ENCODE measurements around the gene DUSP15. TPM values are rescaled to one million over a fixed set of nuclear protein-coding genes. Genes with fewer than 3 reads are reported as not detected.
A peak's percentile ranks its signal among the peaks of the same experiment; 100 is the strongest.

The DUSP15 gene
- total RNA-seq, 2 donors from 2014 or later = 2.9 to 3.6 TPM

DNA sequence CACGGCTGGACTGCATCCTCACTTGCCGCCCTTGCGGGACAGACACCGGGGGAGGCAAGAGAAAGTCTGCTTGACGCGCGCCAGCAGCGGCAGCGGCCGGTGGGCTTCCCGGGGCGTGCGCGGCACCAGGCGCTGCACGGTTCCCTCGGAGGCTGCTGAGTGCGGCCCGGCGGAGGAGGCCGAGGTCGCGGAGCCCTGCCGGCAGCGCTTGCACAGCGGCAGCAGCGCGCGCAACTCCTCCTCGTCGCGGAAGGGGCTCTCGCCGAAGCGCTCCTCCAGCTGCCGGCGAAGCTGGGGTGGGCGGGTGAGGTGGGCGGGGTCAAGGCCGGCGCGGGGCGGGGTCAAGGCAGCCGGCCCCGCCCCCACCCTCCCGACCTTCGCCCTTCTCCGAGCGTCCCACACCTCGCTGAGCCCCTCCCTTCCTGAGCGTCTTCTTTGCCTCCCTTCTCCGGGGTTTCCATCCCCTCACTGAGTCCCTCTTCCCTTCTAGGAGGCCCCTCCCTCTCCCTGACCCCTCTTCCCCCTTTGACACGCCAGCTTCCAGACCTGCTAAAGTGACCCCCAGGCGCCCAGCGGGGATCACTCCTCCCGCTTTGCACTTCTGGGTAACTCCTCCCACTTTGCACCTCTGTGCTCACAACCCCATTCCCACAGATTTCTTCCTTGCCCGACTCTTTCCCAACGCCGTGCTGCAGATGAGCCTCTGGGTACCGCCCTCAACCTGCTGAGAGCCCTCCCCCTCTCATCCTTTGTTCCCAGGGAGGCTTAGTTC lies 8.8 kb downstream of the DUSP15 start:
- ATAC-seq (peak; percentile 77), DNase-seq (peak; percentile 47 to 63 (median 54))
- Histone ChIP-seq H3K4me1 (peaks cover 19% of the 10 kb centered on the region), H3K27me3 (no peaks in the 10 kb centered on the region), H3K9me3 (no peaks in the 10 kb centered on the region), H3K4me3 (peak overlapping the region; percentile 4 to 32), H3K27ac (no peak overlapping the region), H3K36me3 (replicated peaks in 1 of 2; ENCODE audit: insufficient read depth in 1 of 2, low read depth in 2 of 2) (no peaks in the 10 kb centered on the region)
- TF ChIP-seq, protein P1, sequence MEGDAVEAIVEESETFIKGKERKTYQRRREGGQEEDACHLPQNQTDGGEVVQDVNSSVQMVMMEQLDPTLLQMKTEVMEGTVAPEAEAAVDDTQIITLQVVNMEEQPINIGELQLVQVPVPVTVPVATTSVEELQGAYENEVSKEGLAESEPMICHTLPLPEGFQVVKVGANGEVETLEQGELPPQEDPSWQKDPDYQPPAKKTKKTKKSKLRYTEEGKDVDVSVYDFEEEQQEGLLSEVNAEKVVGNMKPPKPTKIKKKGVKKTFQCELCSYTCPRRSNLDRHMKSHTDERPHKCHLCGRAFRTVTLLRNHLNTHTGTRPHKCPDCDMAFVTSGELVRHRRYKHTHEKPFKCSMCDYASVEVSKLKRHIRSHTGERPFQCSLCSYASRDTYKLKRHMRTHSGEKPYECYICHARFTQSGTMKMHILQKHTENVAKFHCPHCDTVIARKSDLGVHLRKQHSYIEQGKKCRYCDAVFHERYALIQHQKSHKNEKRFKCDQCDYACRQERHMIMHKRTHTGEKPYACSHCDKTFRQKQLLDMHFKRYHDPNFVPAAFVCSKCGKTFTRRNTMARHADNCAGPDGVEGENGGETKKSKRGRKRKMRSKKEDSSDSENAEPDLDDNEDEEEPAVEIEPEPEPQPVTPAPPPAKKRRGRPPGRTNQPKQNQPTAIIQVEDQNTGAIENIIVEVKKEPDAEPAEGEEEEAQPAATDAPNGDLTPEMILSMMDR (IDR thresholded peaks at IDR 0.05) = no peak
- no peak for TF ChIP-seq POLR2A (IDR thresholded peaks at IDR 0.05)
- WGBS, 2 donors = 3 to 20% methylated on average over 10 to 48 of the region's 60 CpGs
- intact Hi-C loops (cut with DNase I) = no loop called here

DNA sequence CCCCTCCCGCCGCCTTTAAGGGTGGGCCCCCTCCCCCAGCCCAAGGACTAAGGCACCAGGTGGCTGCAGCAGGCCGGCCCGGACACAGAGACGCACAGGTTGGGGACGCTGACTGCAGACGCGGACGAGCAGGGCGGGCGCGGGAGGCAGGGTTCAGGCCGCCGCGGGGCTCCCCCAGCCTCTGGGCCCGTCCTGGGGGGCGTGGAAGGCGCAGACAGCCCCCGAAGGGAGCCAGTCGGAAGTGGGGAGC lies 9.3 kb downstream of the DUSP15 start:
- no peaks in the 10 kb centered on the region for H3K9me3 ChIP-seq
- peak overlapping the region; percentile 4 to 32 for H3K4me3 ChIP-seq
- peaks cover 19% of the 10 kb centered on the region for H3K4me1 ChIP-seq
- no peak for TF ChIP-seq POLR2A (IDR thresholded peaks at IDR 0.05)
- TF ChIP-seq, protein P1 (IDR thresholded peaks at IDR 0.05) = no peak
- H3K27me3 ChIP-seq = no peaks in the 10 kb centered on the region
- peak in 1 of 4 donors; percentile 36 for DNase-seq
- WGBS, 2 donors = 0% methylated on average over 13 to 18 of the region's 20 CpGs
- no peak overlapping the region for H3K27ac ChIP-seq
- ATAC-seq = peak; percentile 47
- intact Hi-C loops (cut with DNase I) = no loop called here
- no peaks in the 10 kb centered on the region for H3K36me3 ChIP-seq (replicated peaks in 1 of 2; ENCODE audit: insufficient read depth in 1 of 2, low read depth in 2 of 2)

DNA sequence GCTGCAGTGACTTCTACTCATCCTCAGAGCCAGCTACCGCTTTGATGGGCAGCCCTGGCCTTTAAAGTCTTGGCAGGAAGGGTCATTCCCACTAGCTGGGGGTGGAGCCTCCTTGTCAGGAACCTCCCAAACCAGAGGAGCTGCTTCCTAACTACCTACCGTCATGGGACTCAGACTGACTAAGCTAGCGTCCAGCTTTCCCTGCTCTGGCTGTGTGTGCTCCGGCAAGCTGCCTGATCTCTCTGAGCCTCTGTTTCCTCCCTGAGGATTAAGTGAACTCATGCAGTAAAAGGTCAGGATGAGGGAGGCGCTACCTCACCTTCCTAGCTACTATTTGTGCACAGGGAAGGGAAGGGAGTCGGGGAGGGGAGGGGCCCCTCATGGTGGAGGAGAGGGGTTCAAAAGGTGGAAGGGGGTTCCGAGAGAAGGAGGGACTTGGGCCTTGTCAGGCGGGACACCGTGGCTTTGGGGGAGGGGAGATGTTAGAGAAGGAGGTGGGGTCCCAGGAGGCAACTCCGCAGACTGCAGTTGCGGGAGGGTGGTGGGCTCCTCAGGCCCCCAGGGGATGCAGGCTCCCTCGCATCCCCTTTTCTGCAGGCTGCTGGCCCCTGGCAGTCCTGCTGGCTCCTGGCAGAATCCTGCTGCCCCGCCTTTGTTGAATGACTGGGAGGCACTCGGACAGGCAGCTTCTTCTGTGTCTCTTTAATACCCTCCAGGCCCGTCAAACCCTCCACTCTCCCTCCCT lies 9.8 kb downstream of the DUSP15 start:
- ATAC-seq (no peak), DNase-seq (peak; percentile 24 to 58 (median 48))
- intact Hi-C loops (cut with DNase I) = no loop called here
- Histone ChIP-seq H3K36me3 (replicated peaks in 1 of 2; ENCODE audit: insufficient read depth in 1 of 2, low read depth in 2 of 2) (no peaks in the 10 kb centered on the region), H3K27ac (no peak overlapping the region), H3K4me3 (no peak overlapping the region), H3K4me1 (peaks cover 19% of the 10 kb centered on the region), H3K27me3 (no peaks in the 10 kb centered on the region), H3K9me3 (no peaks in the 10 kb centered on the region)
- WGBS, 2 donors = 11 to 12% methylated on average over 11 to 15 of the region's 15 CpGs
- TF ChIP-seq, protein P1 (IDR thresholded peaks at IDR 0.05) = no peak
- no peak for TF ChIP-seq POLR2A (IDR thresholded peaks at IDR 0.05)

DNA sequence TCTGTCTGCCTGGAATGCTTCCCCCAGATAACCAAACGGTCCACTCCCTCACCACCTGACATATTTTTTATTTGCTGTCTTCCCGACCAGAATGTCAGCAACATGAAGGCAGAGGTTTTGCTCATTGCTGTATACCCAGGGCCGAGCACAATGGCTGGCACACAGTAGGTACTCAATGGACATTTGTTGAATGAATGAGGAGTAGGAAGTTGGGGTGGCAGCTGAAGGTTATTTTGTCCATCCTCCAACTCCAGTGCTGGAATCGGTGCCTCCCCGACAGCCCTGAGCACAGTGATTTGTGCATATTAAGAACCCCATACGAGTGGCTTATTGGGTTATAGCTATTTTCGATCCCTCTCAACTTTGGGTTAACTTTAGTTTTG lies 10.3 kb downstream of the DUSP15 start:
- ATAC-seq = no peak
- 42 to 49% methylated on average over 7 of the region's 7 CpGs for WGBS, 2 donors
- H3K27me3 ChIP-seq = no peaks in the 10 kb centered on the region

More for the DNA sequence above, 10.3 kb downstream of the DUSP15 start:
- TF ChIP-seq, protein P1 (IDR thresholded peaks at IDR 0.05) = no peak
- TF ChIP-seq POLR2A (IDR thresholded peaks at IDR 0.05) = no peak
- no peak for DNase-seq
- Histone ChIP-seq H3K4me1 (peaks cover 19% of the 10 kb centered on the region), H3K27ac (no peak overlapping the region), H3K36me3 (replicated peaks in 1 of 2; ENCODE audit: insufficient read depth in 1 of 2, low read depth in 2 of 2) (no peaks in the 10 kb centered on the region), H3K9me3 (no peaks in the 10 kb centered on the region), H3K4me3 (no peak overlapping the region)
- intact Hi-C loops (cut with DNase I) = loop anchor here (10.0 kb wide), 1 partner anchor 175 kb away; no protein-coding TSS in a partner anchor

All from body of pancreas (tissue), 4 donors.